Suprapubic skin (tissue), 4 donors: Measurements from ENCODE around the gene TANK. TPM values are rescaled to one million over a fixed set of nuclear protein-coding genes. Genes with fewer than 3 reads are reported as not detected.

Experiments
- DNase-seq, 2 donors: peaks; one replicate each; pipeline ENCODE4 v3.0.0-alpha.2; 2019; ENCODE audit warnings: low spot score in 2 of 2
- H3K27ac ChIP-seq: fragments of 200-600 bp; sonication (generic); one replicate; pipeline ENCODE4 v1.5.1; 2019
- H3K27me3 ChIP-seq: fragments of 200-600 bp; sonication (generic); one replicate; pipeline ENCODE4 v1.5.1; 2019
- H3K36me3 ChIP-seq: fragments of 200-600 bp; sonication (generic); one replicate; pipeline ENCODE4 v1.5.1; 2019
- H3K4me1 ChIP-seq: fragments of 200-600 bp; sonication (generic); one replicate; pipeline ENCODE4 v1.5.1; 2019
- H3K4me3 ChIP-seq: fragments of 200-600 bp; sonication (generic); one replicate; pipeline ENCODE4 v1.5.1; 2019; ENCODE audit warnings: mild to moderate bottlenecking
- H3K9me3 ChIP-seq: fragments of 200-600 bp; sonication (generic); one replicate; pipeline ENCODE4 v1.5.1; 2019
- CTCF ChIP-seq, 2 donors: fragments of 200-600 bp in 1 of 2; fragments of 450-650 bp in 1 of 2; sonication (generic) in 1 of 2; IDR thresholded peaks; one replicate each; pipeline ENCODE4 v1.5.1; 2016 to 2019; ENCODE audit warnings: antibody characterized with exemption in 2 of 2, mild to moderate bottlenecking in 1 of 2, moderate library complexity in 1 of 2
- EP300 ChIP-seq: sonication (generic); formaldehyde crosslinking; IDR thresholded peaks from one replicate; pipeline ENCODE4 v1.6.1; 2017; ENCODE audit warnings: antibody characterized with exemption
- POLR2A ChIP-seq, 2 donors: fragments of 450-650 bp; IDR thresholded peaks; one replicate each; pipeline ENCODE4 v1.6.1; 2017; ENCODE audit warnings: antibody characterized with exemption in 2 of 2, mild to moderate bottlenecking in 2 of 2, moderate library complexity in 2 of 2
- POLR2AphosphoS5 ChIP-seq, 3 donors: sonication (generic); formaldehyde crosslinking; IDR thresholded peaks; one replicate each; pipeline ENCODE4 v1.6.1; 2017; ENCODE audit warnings: antibody characterized with exemption in 3 of 3
- WGBS: methylation state at CpG from one replicate; pipeline ENCODE4 v1.1.5; 2018; 5-methylcytosine and 5-hydroxymethylcytosine counted together
- total RNA-seq, 4 donors: library from RNA; depleted of rRNA; stranded (reverse); fragments of >200 nt; gene quantifications; one replicate each; pipeline ENCODE4 v1.1.0, GENCODE V29; 2016

TANK gene
- total RNA-seq, 4 donors from 2014 or later, result 68.5 to 116 (median 81.7) TPM

- WGBS, result 49% methylated on average over 5 of the region's 5 CpGs
- no peak for TF ChIP-seq EP300
- TF ChIP-seq CTCF (IDR thresholded peaks at IDR 0.05), result no peak
- no peak for TF ChIP-seq POLR2A (IDR thresholded peaks at IDR 0.05)
- no peak for TF ChIP-seq POLR2AphosphoS5 (IDR thresholded peaks at IDR 0.05)
- H3K36me3 ChIP-seq, result no peaks in the 10 kb centered on the region
- peak overlapping the region; percentile 52 for H3K4me3 ChIP-seq
- peaks cover 8% of the 10 kb centered on the region for H3K4me1 ChIP-seq
- DNase-seq, result no peak
- no peaks in the 10 kb centered on the region for H3K27me3 ChIP-seq
- peak overlapping the region; percentile 52 for H3K27ac ChIP-seq
- no peaks in the 10 kb centered on the region for H3K9me3 ChIP-seq
These were observed 85.0 kb downstream of the TANK start for GRCh38 chr2:161245261-161245553.

DNA sequence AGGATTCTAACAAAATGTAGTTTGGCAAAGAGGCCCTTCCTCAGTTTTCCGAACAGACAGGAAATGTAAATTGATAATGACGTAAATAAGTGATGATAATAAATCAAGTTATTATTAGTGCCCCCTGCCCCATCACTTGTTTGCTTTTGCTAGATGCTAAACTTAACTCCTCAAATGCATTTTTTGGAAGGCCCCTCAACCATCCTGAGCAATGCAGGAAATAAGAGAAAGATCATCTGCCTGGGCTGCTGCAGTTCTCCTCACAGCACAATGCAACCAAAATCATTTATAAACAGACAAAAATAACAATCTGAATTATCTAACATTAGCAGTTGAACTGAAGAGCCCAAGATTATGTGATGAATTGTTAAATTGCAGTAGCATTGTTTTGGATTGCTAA, 85.4 kb downstream of the TANK start:
- Histone ChIP-seq H3K9me3 (no peaks in the 10 kb centered on the region), H3K4me3 (peak overlapping the region; percentile 52), H3K4me1 (peaks cover 8% of the 10 kb centered on the region), H3K27ac (no peak overlapping the region), H3K27me3 (no peaks in the 10 kb centered on the region), H3K36me3 (no peaks in the 10 kb centered on the region)
- no peak for DNase-seq
- no peak for TF ChIP-seq POLR2A (IDR thresholded peaks at IDR 0.05)
- no peak for TF ChIP-seq POLR2AphosphoS5 (IDR thresholded peaks at IDR 0.05)
- TF ChIP-seq EP300, result no peak
- TF ChIP-seq CTCF (IDR thresholded peaks at IDR 0.05), result no peak
- 62% methylated on average over 2 of the region's 2 CpGs for WGBS

GRCh38 chr2:161246281-161246680, 86.1 kb downstream of the TANK start:
- WGBS, result 58% methylated on average over 5 of the region's 5 CpGs

GRCh38 chr2:161250864-161251436, 90.7 kb downstream of the TANK start:
- Histone ChIP-seq H3K9me3 (no peaks in the 10 kb centered on the region), H3K4me3 (no peak overlapping the region), H3K27me3 (no peaks in the 10 kb centered on the region), H3K4me1 (peaks cover 2% of the 10 kb centered on the region), H3K36me3 (no peaks in the 10 kb centered on the region), H3K27ac (no peak overlapping the region)
- no peak for DNase-seq
- TF ChIP-seq CTCF (IDR thresholded peaks at IDR 0.05), result peak in 1 of 2 donors; percentile 46
- TF ChIP-seq POLR2A (IDR thresholded peaks at IDR 0.05), result no peak
- TF ChIP-seq EP300, result no peak
- no peak for TF ChIP-seq POLR2AphosphoS5 (IDR thresholded peaks at IDR 0.05)
- WGBS, result 23% methylated on average over 2 of the region's 2 CpGs

More at GRCh38 chr2:161246281-161246680, 86.1 kb downstream of the TANK start:
- H3K36me3 ChIP-seq, result no peaks in the 10 kb centered on the region
- no peaks in the 10 kb centered on the region for H3K9me3 ChIP-seq
- H3K27me3 ChIP-seq, result no peaks in the 10 kb centered on the region
- no peak for TF ChIP-seq POLR2A (IDR thresholded peaks at IDR 0.05)
- no peak for TF ChIP-seq EP300
- no peak for TF ChIP-seq CTCF (IDR thresholded peaks at IDR 0.05)
- no peak for TF ChIP-seq POLR2AphosphoS5 (IDR thresholded peaks at IDR 0.05)
- H3K4me3 ChIP-seq, result no peak overlapping the region
- peaks cover 8% of the 10 kb centered on the region for H3K4me1 ChIP-seq
- H3K27ac ChIP-seq, result no peak overlapping the region
- no peak for DNase-seq

DNA sequence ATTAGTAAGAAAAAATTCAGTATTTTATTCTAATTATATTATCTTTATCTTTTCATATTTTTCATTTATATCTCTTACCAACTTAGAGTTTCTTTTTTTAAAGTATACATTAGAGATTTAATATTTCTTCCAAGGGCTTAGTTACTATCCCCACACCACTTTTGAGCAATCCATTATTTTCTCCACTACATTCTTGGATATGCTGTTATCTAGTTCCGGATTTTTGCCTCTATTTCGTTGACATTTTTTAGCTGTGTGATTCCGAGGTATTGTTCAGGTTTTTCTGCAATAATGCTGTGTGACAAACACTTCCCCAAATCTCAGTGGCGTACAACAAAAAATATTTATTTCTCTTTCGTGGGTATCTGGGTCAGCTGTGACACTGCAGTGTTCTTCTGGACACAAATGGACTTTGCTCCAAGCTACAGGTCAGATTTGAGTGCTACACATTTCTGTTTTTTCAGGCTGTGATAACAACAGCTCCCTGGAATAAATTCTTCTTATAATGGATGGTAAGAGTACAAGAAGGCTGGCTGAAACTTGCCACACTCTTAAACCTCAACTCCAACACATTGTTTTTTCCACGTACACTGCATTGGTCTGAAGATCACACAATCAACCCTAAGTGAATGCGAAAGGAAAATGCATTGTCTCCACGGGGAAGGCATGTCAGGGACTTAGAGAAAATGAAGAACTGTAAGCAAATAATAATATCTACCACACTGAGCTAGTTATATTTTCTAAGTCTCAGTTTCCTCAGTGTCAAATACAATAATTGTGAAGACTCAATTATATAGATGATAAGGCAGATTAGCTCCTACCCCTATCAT, 97.1 kb downstream of the TANK start:
- TF ChIP-seq EP300 (no peak), POLR2AphosphoS5 (IDR thresholded peaks at IDR 0.05) (no peak), POLR2A (IDR thresholded peaks at IDR 0.05) (no peak), CTCF (IDR thresholded peaks at IDR 0.05) (no peak)
- H3K9me3 ChIP-seq, result no peaks in the 10 kb centered on the region
- H3K4me3 ChIP-seq, result no peak overlapping the region
- 92% methylated on average over 8 of the region's 8 CpGs for WGBS
- H3K27ac ChIP-seq, result no peak overlapping the region
- no peaks in the 10 kb centered on the region for H3K4me1 ChIP-seq
- DNase-seq, result no peak
- no peaks in the 10 kb centered on the region for H3K27me3 ChIP-seq
- no peaks in the 10 kb centered on the region for H3K36me3 ChIP-seq
